NT2/D1 (cell line): ENCODE results near the gene CLIP2.
"Not testable (repeated sequence)": the region's sequence is repeated elsewhere in the genome, so short reads cannot be mapped to it uniquely, and the experiment has no call there.

Experiments used
- SUZ12 ChIP-seq: IDR thresholded peaks from 2 replicates; pipeline ENCODE4 v1.6.1; 2011; ENCODE audit not compliant: insufficient read length, insufficient read depth; ENCODE audit errors: extremely low read depth
- ZNF274 ChIP-seq: IDR thresholded peaks from 2 replicates; pipeline ENCODE4 v1.6.1; 2011; ENCODE audit warnings: mild to moderate bottlenecking, low read depth, low read length

GRCh38 chr7:74255461-74255860 is 33.7 kb upstream of the CLIP2 start:
- TF ChIP-seq ZNF274, SUZ12: not testable (repeated sequence)
